GM21737 (cell line): ENCODE measurements around the gene LOXL1.
"Not testable (repeated sequence)": the region's sequence is repeated elsewhere in the genome, so short reads cannot be mapped to it uniquely, and the experiment has no call there.

Source experiments
- ATAC-seq: cut with Tn5 transposase; IDR thresholded peaks from one replicate; pipeline ENCODE4 v1.9.1; 2021; ENCODE audit warnings: mild to moderate bottlenecking, moderate library complexity; ENCODE audit not compliant: unreplicated experiment

LOXL1 gene

GRCh38 chr15:73937296-73937695 lies 11.0 kb downstream of the LOXL1 start:
- no peak for ATAC-seq

- ATAC-seq, result no peak
Measured at GRCh38 chr15:73937726-73938125, 11.5 kb downstream of the LOXL1 start.

- ATAC-seq, result not testable (repeated sequence)
Measured at GRCh38 chr15:73938516-73938915, 12.3 kb downstream of the LOXL1 start.

GRCh38 chr15:73939138-73939537 lies 12.9 kb downstream of the LOXL1 start:
- no peak for ATAC-seq

- ATAC-seq, result no peak
Measured at GRCh38 chr15:73940061-73940981, 14.1 kb downstream of the LOXL1 start.

- ATAC-seq, result no peak
Measured at GRCh38 chr15:73941044-73941443, 14.8 kb downstream of the LOXL1 start.

- no peak for ATAC-seq
Measured at GRCh38 chr15:73941449-73941848, 15.2 kb downstream of the LOXL1 start.

- no peak for ATAC-seq
Measured at GRCh38 chr15:73941871-73942635, 15.8 kb downstream of the LOXL1 start.

- no peak for ATAC-seq
Measured at GRCh38 chr15:73942751-73943270, 16.5 kb downstream of the LOXL1 start.

- ATAC-seq, result no peak
Measured at GRCh38 chr15:73944161-73945129, 18.2 kb downstream of the LOXL1 start.

GRCh38 chr15:73945130-73945508 lies 18.9 kb downstream of the LOXL1 start:
- ATAC-seq, result no peak

- ATAC-seq, result no peak
Measured at GRCh38 chr15:73946046-73946721, 19.9 kb downstream of the LOXL1 start.

- ATAC-seq, result no peak
Measured at GRCh38 chr15:73946795-73947370, 20.6 kb downstream of the LOXL1 start.

- no peak for ATAC-seq
Measured at GRCh38 chr15:73947651-73948050, 21.4 kb downstream of the LOXL1 start.

- no peak for ATAC-seq
Measured at GRCh38 chr15:73948396-73948795, 22.1 kb downstream of the LOXL1 start.

- no peak for ATAC-seq
Measured at GRCh38 chr15:73948982-73949381, 22.7 kb downstream of the LOXL1 start.

- no peak for ATAC-seq
Measured at GRCh38 chr15:73949496-73949895, 23.2 kb downstream of the LOXL1 start.

- ATAC-seq, result no peak
Measured at GRCh38 chr15:73950479-73950830, 24.2 kb downstream of the LOXL1 start.

- no peak for ATAC-seq
Measured at GRCh38 chr15:73950831-73951561, 24.7 kb downstream of the LOXL1 start.
